Brain microvascular endothelial cell (primary cell): ENCODE measurements around the gene LUZP2.

Experiments
- DNase-seq: peaks from one replicate; pipeline ENCODE4 v3.0.0-alpha.2; 2020
- H3K27ac ChIP-seq: fragments of 250-450 bp; sonication (Bioruptor Pico); 2 replicates; pipeline ENCODE4 v1.5.1; 2020; ENCODE audit warnings: mild to moderate bottlenecking, moderate library complexity
- H3K27me3 ChIP-seq: fragments of 250-450 bp; sonication (Bioruptor Pico); replicated peaks from 2 replicates; pipeline ENCODE4 v1.5.1; 2020; ENCODE audit warnings: mild to moderate bottlenecking
- H3K36me3 ChIP-seq: fragments of 250-450 bp; sonication (Bioruptor Pico); replicated peaks from 2 replicates; pipeline ENCODE4 v1.5.1; 2020; ENCODE audit warnings: mild to moderate bottlenecking
- H3K4me3 ChIP-seq: 2 replicates; pipeline ENCODE4 v1.5.1; 2011; ENCODE audit warnings: low read depth, mild to moderate bottlenecking, control low read depth, low read length, moderate library complexity
- in situ Hi-C: cut with HindIII; loops from 2 replicates; pipeline ENCODE4 v1.10.0; 2017; ENCODE audit warnings: low sequenced_read_pairs, low pct_ligation_motif_present
- TF ChIP-seq, protein P1 (sequence below): IDR thresholded peaks from 2 replicates; pipeline ENCODE4 v1.5.1; 2011; ENCODE audit warnings: low read depth, mild to moderate bottlenecking, moderate library complexity, low read length, control low read depth, inconsistent platforms; ENCODE audit errors: missing control alignments

The LUZP2 gene

DNA sequence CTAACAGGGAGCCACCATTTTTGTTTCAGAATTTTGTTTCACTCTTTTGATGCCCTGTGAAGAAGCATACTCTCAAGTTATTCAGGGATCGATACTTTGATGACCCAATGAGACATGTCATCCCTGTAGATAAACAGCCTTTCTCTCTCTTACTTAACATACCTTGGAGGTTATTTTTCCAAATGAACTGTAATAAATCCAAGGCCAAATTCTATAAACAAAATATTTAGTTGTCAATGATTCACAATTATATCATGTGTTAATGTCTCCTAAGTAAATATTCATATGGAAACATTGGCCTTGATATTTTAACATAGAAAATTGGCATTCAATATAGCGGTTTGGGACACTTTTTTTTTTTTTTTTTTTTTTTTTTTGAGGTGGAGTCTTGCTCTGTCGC lies 97.5 kb downstream of the LUZP2 start:
- H3K36me3 ChIP-seq = no peaks in the 10 kb centered on the region
- no peaks in the 10 kb centered on the region for H3K27me3 ChIP-seq
- no peak overlapping the region for H3K4me3 ChIP-seq
- TF ChIP-seq, protein P1, sequence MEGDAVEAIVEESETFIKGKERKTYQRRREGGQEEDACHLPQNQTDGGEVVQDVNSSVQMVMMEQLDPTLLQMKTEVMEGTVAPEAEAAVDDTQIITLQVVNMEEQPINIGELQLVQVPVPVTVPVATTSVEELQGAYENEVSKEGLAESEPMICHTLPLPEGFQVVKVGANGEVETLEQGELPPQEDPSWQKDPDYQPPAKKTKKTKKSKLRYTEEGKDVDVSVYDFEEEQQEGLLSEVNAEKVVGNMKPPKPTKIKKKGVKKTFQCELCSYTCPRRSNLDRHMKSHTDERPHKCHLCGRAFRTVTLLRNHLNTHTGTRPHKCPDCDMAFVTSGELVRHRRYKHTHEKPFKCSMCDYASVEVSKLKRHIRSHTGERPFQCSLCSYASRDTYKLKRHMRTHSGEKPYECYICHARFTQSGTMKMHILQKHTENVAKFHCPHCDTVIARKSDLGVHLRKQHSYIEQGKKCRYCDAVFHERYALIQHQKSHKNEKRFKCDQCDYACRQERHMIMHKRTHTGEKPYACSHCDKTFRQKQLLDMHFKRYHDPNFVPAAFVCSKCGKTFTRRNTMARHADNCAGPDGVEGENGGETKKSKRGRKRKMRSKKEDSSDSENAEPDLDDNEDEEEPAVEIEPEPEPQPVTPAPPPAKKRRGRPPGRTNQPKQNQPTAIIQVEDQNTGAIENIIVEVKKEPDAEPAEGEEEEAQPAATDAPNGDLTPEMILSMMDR = no peak
- in situ Hi-C loops = no loop called here
- DNase-seq = no peak
- no peak overlapping the region for H3K27ac ChIP-seq

- Histone ChIP-seq H3K27me3 (no peaks in the 10 kb centered on the region), H3K36me3 (no peaks in the 10 kb centered on the region), H3K4me3 (no peak overlapping the region), H3K27ac (no peak overlapping the region)
- TF ChIP-seq, protein P1 = no peak
- in situ Hi-C loops = no loop called here
- no peak for DNase-seq
These were observed 101.8 kb downstream of the LUZP2 start for GRCh38 chr11:24598641-24599040.

GRCh38 chr11:24609192-24610119 lies 112.6 kb downstream of the LUZP2 start:
- TF ChIP-seq, protein P1 = no peak
- H3K27ac ChIP-seq = no peak overlapping the region
- DNase-seq = no peak
- no peaks in the 10 kb centered on the region for H3K27me3 ChIP-seq
- H3K4me3 ChIP-seq = no peak overlapping the region
- H3K36me3 ChIP-seq = no peaks in the 10 kb centered on the region
- in situ Hi-C loops = no loop called here

DNA sequence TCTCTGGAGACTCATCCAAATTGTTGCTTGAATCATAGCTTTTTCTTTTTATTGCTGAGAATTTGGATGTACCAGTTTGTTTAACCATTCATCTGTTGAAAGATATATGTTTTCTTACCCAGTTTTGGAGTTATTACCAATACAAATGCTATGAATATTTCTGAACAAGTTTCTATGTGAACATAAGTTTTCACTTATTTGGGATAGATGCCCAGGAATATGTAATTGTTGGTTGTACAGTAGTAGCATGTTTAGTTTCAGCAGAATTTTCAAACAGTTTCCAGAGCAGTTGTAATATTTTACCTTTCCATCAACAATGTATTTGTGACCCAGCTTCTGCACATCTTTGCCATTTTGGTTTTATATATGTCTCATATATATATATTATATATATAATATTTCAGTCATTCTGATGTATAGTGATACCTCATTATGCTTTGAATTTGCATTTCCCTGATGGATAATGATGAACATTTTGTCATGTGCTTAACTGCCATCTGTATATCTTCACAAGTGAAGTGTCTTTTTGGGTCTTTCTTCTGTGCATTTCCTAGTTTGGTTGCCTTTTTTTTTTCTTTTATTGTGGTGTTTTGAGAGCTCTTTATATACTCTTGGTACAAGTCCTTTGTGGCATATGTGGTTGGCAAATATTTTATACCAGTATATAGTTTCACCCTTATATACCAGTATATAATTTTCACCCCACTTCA lies 118.8 kb downstream of the LUZP2 start:
- DNase-seq = no peak
- H3K36me3 ChIP-seq = no peaks in the 10 kb centered on the region
- no peak overlapping the region for H3K27ac ChIP-seq
- TF ChIP-seq, protein P1 = no peak
- H3K4me3 ChIP-seq = no peak overlapping the region
- no peaks in the 10 kb centered on the region for H3K27me3 ChIP-seq
- in situ Hi-C loops = no loop called here

DNA sequence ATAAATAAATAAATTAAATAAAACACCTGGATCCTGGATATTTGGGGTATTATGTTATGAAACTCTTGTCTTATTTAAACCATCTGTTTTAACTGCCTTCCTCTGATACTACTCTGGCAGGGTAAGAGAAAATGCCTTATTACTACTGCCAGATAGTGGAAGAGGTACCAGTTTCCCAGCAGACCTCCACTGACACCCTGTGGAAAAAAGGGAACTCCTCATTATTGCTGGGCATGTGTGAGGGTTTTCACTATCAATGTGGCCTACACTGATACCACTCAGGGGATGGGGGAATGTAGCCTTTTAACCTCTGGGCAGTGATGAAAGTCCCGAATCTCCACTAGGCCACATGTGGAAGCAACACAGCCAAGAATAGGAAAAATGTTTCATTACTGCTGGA lies 121.0 kb downstream of the LUZP2 start:
- H3K27me3 ChIP-seq = no peaks in the 10 kb centered on the region
- no peaks in the 10 kb centered on the region for H3K36me3 ChIP-seq
- no peak overlapping the region for H3K4me3 ChIP-seq
- TF ChIP-seq, protein P1 = peak; percentile 37
- no peak overlapping the region for H3K27ac ChIP-seq
- DNase-seq = no peak
- in situ Hi-C loops = no loop called here
